ENCODE results near the gene MYO5A. TPM values are rescaled to one million over a fixed set of nuclear protein-coding genes. Genes with fewer than 3 reads are reported as not detected.

Gene MYO5A
- total RNA-seq, 2 experiments from 2014 or later = 31.8 to 42.0 TPM

DNA sequence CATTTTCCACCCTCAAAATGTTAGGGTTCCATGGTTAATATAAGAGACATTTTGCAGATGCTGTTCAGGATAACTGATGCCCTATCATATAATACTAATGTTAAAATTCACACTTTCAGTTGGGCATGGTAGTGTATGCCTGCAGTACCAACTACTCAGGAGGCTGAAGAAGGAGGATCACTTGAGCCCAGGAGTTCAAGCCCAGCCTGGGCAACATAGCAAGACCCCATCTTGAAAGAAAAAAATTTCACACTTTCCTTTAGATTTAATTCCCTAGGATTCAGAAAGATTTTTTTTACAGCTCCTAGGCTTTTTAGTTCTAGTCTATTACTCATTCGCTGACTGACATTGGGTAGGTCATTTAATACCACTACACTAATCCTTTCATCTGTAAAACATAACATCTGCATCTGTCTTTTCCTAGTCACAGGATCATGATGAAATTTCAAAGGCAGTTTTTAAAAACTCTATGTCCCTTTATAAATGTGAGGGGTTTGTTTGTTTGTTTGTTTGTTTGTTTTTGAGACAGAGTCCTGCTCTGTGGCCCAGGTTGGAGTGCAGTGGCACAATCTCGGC is 103.7 kb downstream of the MYO5A start:
- Histone ChIP-seq H3K79me2 (ENCODE audit: insufficient read depth, low read depth, low read length) (no peaks in the 10 kb centered on the region), H3K4me2 (ENCODE audit: low read length) (no peak overlapping the region), H3K4me3 (ENCODE audit: low read depth, low read length, poor library complexity, severe bottlenecking) (no peak overlapping the region), H3K9me2 (ENCODE audit: insufficient read depth, low read length) (no peaks in the 10 kb centered on the region), H4K20me1 (ENCODE audit: insufficient read depth, low read length) (no peaks in the 10 kb centered on the region), H3K4me1 (ENCODE audit: insufficient read depth, low read length, poor library complexity, severe bottlenecking) (peaks cover 12% of the 10 kb centered on the region), H2AFZ (ENCODE audit: low read length) (no peak overlapping the region), H3K36me3 (ENCODE audit: insufficient read depth, low read length) (peaks cover 13% of the 10 kb centered on the region), H3K9me3 (ENCODE audit: low read length) (no peaks in the 10 kb centered on the region), H3K27ac (ENCODE audit: low read depth, low read length, poor library complexity, severe bottlenecking) (no peak overlapping the region)
- ChIA-PET CTCF (ENCODE audit: unreplicated experiment) (no interaction called here), POLR2A (interaction anchor here (0.9 kb wide), 1 partner anchor 40 kb away, joined by 3 read pairs; no protein-coding TSS in a partner anchor)
- intact Hi-C loops (cut with micrococcal nuclease; ENCODE audit: unreplicated experiment) = no loop called here
- no peak for TF ChIP-seq EZH2phosphoT487 (IDR thresholded peaks at IDR 0.05; ENCODE audit: borderline replicate concordance, low read depth, low read length)
- TF ChIP-seq, protein P1, sequence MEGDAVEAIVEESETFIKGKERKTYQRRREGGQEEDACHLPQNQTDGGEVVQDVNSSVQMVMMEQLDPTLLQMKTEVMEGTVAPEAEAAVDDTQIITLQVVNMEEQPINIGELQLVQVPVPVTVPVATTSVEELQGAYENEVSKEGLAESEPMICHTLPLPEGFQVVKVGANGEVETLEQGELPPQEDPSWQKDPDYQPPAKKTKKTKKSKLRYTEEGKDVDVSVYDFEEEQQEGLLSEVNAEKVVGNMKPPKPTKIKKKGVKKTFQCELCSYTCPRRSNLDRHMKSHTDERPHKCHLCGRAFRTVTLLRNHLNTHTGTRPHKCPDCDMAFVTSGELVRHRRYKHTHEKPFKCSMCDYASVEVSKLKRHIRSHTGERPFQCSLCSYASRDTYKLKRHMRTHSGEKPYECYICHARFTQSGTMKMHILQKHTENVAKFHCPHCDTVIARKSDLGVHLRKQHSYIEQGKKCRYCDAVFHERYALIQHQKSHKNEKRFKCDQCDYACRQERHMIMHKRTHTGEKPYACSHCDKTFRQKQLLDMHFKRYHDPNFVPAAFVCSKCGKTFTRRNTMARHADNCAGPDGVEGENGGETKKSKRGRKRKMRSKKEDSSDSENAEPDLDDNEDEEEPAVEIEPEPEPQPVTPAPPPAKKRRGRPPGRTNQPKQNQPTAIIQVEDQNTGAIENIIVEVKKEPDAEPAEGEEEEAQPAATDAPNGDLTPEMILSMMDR (conservative IDR thresholded peaks at IDR 0.05; ENCODE audit: low read length) = no peak
- DNase-seq (ENCODE audit: low spot score) = no peak
- BruUV-seq (replicated peaks) = no TSS peak

DNA sequence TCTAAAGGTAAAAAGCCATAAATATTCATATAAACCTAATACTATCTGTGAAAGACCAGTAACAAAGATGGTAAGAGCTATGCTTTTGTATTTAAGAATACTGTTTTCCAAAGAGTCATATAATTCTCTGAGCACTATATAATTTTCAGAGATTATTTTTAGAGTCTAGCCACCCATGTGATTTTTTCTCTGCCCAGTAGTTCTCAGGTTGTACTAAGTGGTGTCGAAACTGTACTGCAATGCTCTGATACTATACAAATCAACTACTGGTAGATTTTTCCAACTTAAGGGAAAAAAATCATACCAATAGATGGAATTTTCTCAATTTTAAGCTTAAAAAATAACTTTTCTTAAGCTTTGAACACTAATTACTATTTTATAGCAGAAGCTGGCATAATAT is 104.8 kb downstream of the MYO5A start:
- H3K79me2 ChIP-seq (ENCODE audit: insufficient read depth, low read depth, low read length) = no peaks in the 10 kb centered on the region
- H2AFZ ChIP-seq (ENCODE audit: low read length) = no peak overlapping the region
- TF ChIP-seq, protein P1 (conservative IDR thresholded peaks at IDR 0.05; ENCODE audit: low read length) = no peak
- no peak for TF ChIP-seq EZH2phosphoT487 (IDR thresholded peaks at IDR 0.05; ENCODE audit: borderline replicate concordance, low read depth, low read length)
- no peaks in the 10 kb centered on the region for H3K9me2 ChIP-seq (ENCODE audit: insufficient read depth, low read length)
- no peaks in the 10 kb centered on the region for H3K9me3 ChIP-seq (ENCODE audit: low read length)
- intact Hi-C loops (cut with micrococcal nuclease; ENCODE audit: unreplicated experiment) = no loop called here
- peaks cover 13% of the 10 kb centered on the region for H3K36me3 ChIP-seq (ENCODE audit: insufficient read depth, low read length)
- H4K20me1 ChIP-seq (ENCODE audit: insufficient read depth, low read length) = no peaks in the 10 kb centered on the region
- DNase-seq (ENCODE audit: low spot score) = no peak
- no TSS peak for BruUV-seq (replicated peaks)
- H3K27ac ChIP-seq (ENCODE audit: low read depth, low read length, poor library complexity, severe bottlenecking) = no peak overlapping the region
- H3K4me2 ChIP-seq (ENCODE audit: low read length) = no peak overlapping the region
- H3K4me1 ChIP-seq (ENCODE audit: insufficient read depth, low read length, poor library complexity, severe bottlenecking) = peaks cover 12% of the 10 kb centered on the region
- POLR2A ChIA-PET = interaction anchor here (0.5 to 0.9 kb wide), 3 partner anchors 17 to 81 kb away, joined by 3 to 4 read pairs (median 3); no protein-coding TSS in a partner anchor
- CTCF ChIA-PET (ENCODE audit: unreplicated experiment) = no interaction called here
- no peak overlapping the region for H3K4me3 ChIP-seq (ENCODE audit: low read depth, low read length, poor library complexity, severe bottlenecking)

DNA sequence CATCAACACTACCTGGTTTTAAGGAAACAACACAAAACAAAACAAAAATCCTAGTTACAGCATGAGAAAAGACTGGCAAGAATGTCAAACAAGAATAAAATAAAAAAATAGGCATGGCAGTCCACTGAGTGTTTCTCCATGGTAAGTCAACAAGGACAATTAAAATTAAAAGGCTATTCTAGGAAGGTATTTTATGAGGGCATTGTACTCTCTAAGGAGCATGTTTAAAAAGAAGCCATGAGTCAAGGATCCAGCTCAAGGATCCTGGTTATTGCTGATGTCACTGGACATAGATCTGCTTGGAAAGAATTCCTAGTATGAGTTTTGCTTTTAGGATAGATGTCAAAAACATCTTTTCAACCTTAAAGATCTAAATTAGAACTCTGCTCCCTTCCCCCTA is 106.7 kb downstream of the MYO5A start:
- POLR2A ChIA-PET = interaction anchor here (0.6 kb wide), 1 partner anchor 166 kb away, joined by 4 read pairs; no protein-coding TSS in a partner anchor
- no peaks in the 10 kb centered on the region for H3K9me2 ChIP-seq (ENCODE audit: insufficient read depth, low read length)
- CTCF ChIA-PET (ENCODE audit: unreplicated experiment) = no interaction called here

More for the DNA sequence above, 106.7 kb downstream of the MYO5A start:
- H4K20me1 ChIP-seq (ENCODE audit: insufficient read depth, low read length) = no peaks in the 10 kb centered on the region
- H3K4me1 ChIP-seq (ENCODE audit: insufficient read depth, low read length, poor library complexity, severe bottlenecking) = peaks cover 12% of the 10 kb centered on the region
- H3K36me3 ChIP-seq (ENCODE audit: insufficient read depth, low read length) = peaks cover 13% of the 10 kb centered on the region
- H3K4me2 ChIP-seq (ENCODE audit: low read length) = no peak overlapping the region
- no peaks in the 10 kb centered on the region for H3K79me2 ChIP-seq (ENCODE audit: insufficient read depth, low read depth, low read length)
- H3K9me3 ChIP-seq (ENCODE audit: low read length) = no peaks in the 10 kb centered on the region
- no peak overlapping the region for H2AFZ ChIP-seq (ENCODE audit: low read length)
- no peak overlapping the region for H3K27ac ChIP-seq (ENCODE audit: low read depth, low read length, poor library complexity, severe bottlenecking)
- H3K4me3 ChIP-seq (ENCODE audit: low read depth, low read length, poor library complexity, severe bottlenecking) = no peak overlapping the region
- no peak for DNase-seq (ENCODE audit: low spot score)
- BruUV-seq (replicated peaks) = no TSS peak
- TF ChIP-seq, protein P1 (conservative IDR thresholded peaks at IDR 0.05; ENCODE audit: low read length) = no peak
- TF ChIP-seq EZH2phosphoT487 (IDR thresholded peaks at IDR 0.05; ENCODE audit: borderline replicate concordance, low read depth, low read length) = no peak
- intact Hi-C loops (cut with micrococcal nuclease; ENCODE audit: unreplicated experiment) = no loop called here
